ENCODE measurements around the gene PPP6R2. TPM values are rescaled to one million over a fixed set of nuclear protein-coding genes. Genes with fewer than 3 reads are reported as not detected.

Gene PPP6R2
- total RNA-seq, 4 donors from 2014 or later = 32.0 to 56.3 (median 50.9) TPM

DNA sequence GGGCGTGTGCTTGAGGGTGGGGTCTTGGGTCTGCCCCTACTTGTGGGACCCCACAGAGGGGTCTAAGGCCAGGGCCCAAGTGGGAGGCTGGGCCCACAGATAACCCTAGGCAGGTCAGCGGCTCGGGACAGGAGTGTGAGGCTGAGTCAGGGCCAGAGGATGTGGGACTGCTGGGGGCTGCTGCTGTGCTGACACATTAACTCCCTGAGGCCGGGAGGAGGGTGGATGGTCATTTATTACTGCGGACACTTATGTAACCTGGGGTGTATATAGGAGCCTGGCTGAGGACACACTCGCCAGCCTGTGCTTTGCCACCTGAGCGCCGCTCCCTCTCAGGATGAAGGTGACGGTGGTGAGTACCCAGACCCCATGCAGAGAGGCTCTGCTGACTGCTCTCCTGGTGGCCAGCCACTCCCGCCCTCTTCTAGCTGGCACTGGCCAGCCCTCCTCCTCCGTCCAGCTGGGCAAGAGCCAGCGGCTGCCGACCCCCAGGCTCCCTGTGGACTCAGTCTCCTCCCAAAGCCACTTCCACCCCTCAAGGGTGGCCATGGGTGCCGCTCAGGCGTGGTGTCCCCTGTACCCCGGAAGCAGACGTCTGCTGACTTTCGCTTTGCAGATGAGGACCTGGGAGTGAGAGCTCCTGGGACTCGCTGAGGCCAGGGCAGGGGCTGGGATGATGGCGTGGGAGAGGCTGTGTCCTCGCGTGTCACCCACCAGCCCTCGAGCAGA is 143.6 kb downstream of the PPP6R2 start, which contains the start of gene MIOX:
Gene MIOX (plus strand): TSS at position 299 of the 729 bp plus-strand sequence. CDS start 39 bp downstream, at position 338.
- intact Hi-C loops (cut with DNase I; ENCODE audit: low total_unique reads) = no loop called here
- 65 to 79% methylated on average over 14 to 23 of the region's 23 CpGs for WGBS, 2 donors
- TF ChIP-seq POLR2A (IDR thresholded peaks at IDR 0.05) = no peak
- TF ChIP-seq, protein P1, sequence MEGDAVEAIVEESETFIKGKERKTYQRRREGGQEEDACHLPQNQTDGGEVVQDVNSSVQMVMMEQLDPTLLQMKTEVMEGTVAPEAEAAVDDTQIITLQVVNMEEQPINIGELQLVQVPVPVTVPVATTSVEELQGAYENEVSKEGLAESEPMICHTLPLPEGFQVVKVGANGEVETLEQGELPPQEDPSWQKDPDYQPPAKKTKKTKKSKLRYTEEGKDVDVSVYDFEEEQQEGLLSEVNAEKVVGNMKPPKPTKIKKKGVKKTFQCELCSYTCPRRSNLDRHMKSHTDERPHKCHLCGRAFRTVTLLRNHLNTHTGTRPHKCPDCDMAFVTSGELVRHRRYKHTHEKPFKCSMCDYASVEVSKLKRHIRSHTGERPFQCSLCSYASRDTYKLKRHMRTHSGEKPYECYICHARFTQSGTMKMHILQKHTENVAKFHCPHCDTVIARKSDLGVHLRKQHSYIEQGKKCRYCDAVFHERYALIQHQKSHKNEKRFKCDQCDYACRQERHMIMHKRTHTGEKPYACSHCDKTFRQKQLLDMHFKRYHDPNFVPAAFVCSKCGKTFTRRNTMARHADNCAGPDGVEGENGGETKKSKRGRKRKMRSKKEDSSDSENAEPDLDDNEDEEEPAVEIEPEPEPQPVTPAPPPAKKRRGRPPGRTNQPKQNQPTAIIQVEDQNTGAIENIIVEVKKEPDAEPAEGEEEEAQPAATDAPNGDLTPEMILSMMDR (IDR thresholded peaks at IDR 0.05) = no peak
- DNase-seq (ENCODE audit: low spot score in 2 of 2) = no peak
- H3K4me3 ChIP-seq (ENCODE audit: low read depth, poor library complexity, severe bottlenecking) = no peak within 1 kb of the TSS

DNA sequence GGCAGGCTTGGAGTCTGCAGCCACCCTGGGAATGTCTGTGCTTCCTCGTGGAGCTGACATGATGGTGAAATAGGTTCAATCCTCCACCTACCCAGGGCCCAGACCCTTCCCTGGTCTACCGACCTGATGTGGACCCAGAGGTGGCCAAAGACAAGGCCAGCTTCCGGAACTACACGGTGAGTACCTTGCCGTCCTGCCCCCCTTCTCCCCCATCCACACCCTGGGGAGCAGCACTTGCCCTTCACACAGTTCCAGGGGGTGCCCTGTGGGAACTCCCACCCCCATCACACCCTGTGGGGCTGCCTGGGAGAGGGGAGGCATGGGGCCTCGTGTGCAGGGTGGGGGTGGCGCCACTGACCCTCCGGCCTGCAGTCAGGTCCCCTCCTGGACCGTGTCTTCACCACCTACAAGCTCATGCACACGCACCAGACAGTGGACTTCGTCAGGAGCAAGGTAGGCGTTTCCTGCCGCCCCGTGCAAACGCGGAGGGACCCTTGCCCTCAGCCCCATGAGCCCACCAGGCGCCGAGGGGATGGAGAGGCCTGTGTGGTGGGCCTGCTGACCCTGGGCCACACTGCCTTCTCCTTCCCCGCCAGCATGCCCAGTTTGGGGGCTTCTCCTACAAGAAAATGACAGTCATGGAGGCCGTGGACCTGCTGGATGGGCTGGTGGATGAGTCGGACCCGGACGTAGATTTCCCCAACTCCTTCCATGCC is 144.3 kb downstream of the PPP6R2 start:
- 79 to 81% methylated on average over 14 to 23 of the region's 23 CpGs for WGBS, 2 donors
- DNase-seq (ENCODE audit: low spot score in 2 of 2) = no peak
- intact Hi-C loops (cut with DNase I; ENCODE audit: low total_unique reads) = no loop called here
- TF ChIP-seq POLR2A (IDR thresholded peaks at IDR 0.05) = no peak
- TF ChIP-seq, protein P1 (IDR thresholded peaks at IDR 0.05) = no peak
- H3K4me3 ChIP-seq (ENCODE audit: low read depth, poor library complexity, severe bottlenecking) = no peak overlapping the region

DNA sequence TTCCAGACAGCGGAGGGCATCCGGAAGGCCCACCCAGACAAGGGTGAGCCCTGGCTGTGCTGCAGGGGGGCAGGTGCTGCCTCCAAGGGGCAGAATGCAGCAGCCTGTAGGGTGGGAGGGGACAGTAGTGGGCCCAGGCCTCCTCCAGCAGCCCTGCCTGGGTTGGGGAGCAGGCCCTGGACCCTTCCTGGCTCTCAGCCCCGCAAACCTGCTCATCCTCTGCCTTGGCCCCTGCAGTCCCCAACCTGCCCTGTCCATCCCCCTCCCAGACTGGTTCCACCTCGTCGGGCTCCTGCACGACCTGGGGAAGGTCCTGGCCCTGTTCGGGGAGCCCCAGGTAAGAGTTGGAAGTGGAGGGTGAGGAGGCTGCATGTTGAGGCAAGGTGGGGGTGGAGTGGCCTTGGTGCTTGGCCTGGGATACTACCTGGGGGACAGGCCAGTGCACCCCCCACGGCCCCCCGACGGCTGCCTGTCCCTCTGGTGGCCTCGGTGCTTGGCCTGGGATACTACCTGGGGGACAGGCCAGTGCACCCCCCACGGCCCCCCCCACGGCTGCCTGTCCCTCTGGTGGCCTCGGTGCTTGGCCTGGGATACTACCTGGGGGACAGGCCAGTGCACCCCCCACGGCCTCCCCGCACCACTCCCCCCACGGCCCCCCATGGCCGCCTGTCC is 145.0 kb downstream of the PPP6R2 start:
- 79 to 84% methylated on average over 12 to 14 of the region's 18 CpGs for WGBS, 2 donors
- TF ChIP-seq POLR2A (IDR thresholded peaks at IDR 0.05) = no peak
- TF ChIP-seq, protein P1 (IDR thresholded peaks at IDR 0.05) = no peak
- intact Hi-C loops (cut with DNase I; ENCODE audit: low total_unique reads) = no loop called here
- DNase-seq (ENCODE audit: low spot score in 2 of 2) = no peak
- no peak overlapping the region for H3K4me3 ChIP-seq (ENCODE audit: low read depth, poor library complexity, severe bottlenecking)

DNA sequence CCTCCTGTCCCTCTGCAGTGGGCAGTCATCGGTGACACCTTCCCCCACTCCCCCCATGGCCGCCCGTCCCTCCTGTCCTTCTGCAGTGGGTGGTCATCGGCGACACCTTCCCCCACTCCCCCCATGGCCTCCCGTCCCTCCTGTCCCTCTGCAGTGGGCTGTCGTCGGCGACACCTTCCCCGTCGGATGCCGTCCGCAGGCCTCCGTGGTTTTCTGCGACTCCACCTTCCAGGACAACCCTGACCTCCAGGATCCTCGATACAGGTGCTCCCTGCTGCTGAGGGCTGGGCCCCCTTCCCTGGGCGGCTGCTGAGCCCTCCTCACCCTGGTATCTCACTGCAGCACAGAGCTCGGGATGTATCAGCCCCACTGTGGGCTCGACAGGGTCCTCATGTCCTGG is 145.8 kb downstream of the PPP6R2 start:
- TF ChIP-seq, protein P1 (IDR thresholded peaks at IDR 0.05) = no peak
- TF ChIP-seq POLR2A (IDR thresholded peaks at IDR 0.05) = no peak
- H3K4me3 ChIP-seq (ENCODE audit: low read depth, poor library complexity, severe bottlenecking) = no peak overlapping the region
- no peak for DNase-seq (ENCODE audit: low spot score in 2 of 2)
- intact Hi-C loops (cut with DNase I; ENCODE audit: low total_unique reads) = no loop called here
- WGBS, 2 donors = 81 to 88% methylated on average over 19 of the region's 19 CpGs

DNA sequence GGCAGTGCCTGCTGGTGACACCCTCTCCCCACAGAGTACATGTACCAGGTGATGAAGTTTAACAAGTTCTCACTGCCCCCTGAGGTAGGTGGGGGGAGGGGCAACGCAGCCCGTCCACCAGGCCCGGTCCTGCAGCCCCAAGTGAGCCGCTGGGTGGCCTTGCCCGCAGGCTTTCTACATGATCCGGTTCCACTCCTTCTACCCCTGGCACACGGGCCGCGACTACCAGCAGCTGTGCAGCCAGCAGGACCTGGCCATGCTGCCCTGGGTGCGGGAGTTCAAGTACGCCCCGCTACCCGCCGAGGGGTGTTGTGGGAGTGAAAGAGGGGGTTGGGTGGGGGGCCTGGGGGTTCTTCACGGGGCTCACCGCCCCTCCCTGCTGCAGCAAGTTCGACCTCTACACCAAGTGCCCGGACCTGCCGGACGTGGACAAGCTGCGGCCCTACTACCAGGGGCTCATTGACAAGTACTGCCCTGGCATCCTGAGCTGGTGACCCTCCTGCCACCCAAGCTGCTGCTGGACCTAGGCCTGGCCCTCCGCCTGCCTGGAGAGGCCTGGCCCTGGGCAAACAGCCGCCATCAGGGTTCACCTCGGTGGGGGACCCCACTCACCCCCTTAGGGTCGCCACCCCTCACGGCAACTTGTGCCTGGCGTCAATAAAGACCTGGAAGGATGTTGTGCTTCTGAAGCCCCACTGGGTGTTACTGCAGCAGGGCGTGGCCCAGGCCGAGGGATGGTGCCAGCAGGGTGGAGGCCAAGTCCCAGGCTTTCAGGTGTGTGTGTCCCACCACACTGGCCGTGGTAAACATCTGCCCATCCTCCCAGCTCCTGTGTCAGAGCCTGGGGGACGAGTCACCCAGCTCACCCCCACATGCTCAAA is 146.5 kb downstream of the PPP6R2 start:
- TF ChIP-seq, protein P1 (IDR thresholded peaks at IDR 0.05) = no peak
- no peak for TF ChIP-seq POLR2A (IDR thresholded peaks at IDR 0.05)
- intact Hi-C loops (cut with DNase I; ENCODE audit: low total_unique reads) = no loop called here
- no peak for DNase-seq (ENCODE audit: low spot score in 2 of 2)
- H3K4me3 ChIP-seq (ENCODE audit: low read depth, poor library complexity, severe bottlenecking) = no peak overlapping the region
- WGBS, 2 donors = 66 to 81% methylated on average over 16 to 23 of the region's 31 CpGs
